GM12878 (cell line): Measurements from ENCODE around the gene NEGR1. TPM values are rescaled to one million over a fixed set of nuclear protein-coding genes. Genes with fewer than 3 reads are reported as not detected.

ENCODE experiments used
- ATAC-seq: fragments of 200-7000 bp; cut with Tn5 transposase; 3 replicates; pipeline ENCODE4 v1.9.1; 2020; ENCODE audit warnings: mild to moderate bottlenecking, moderate library complexity
- BruUV-seq: library from RNA; stranded (reverse); fragments of 400-500 nt; replicated peaks from 2 replicates; lab custom pipeline; 2021; lab: Mats Ljungman, UMichigan
- CTCF ChIA-PET: fragments of 300-600 bp; sonication (Branson Sonifier 250); formaldehyde crosslinking; extraction: SDS; loops from one replicate; lab custom pipeline; 2021; ENCODE audit warnings: inconsistent platforms; lab: Yijun Ruan, JAX
- POLR2A ChIA-PET: fragments of 350-600 bp; formaldehyde crosslinking; extraction: SDS; loops from one replicate; lab custom pipeline; 2021; ENCODE audit warnings: inconsistent platforms; lab: Charles Lee
- RAD21 ChIA-PET: fragments of 300-600 bp; sonication (Branson Sonifier 250); formaldehyde crosslinking; loops from one replicate; lab custom pipeline; 2023; ENCODE audit warnings: antibody characterized with exemption; ENCODE audit not compliant: unreplicated experiment; lab: Charles Lee
- SMC1A ChIA-PET: fragments of 300-600 bp; sonication (Branson Sonifier 250); formaldehyde crosslinking; loops from one replicate; lab custom pipeline; 2023; ENCODE audit not compliant: unreplicated experiment, uncharacterized antibody; lab: Charles Lee
- DNase-seq: peaks from one replicate; pipeline ENCODE4 v3.0.0-alpha.2; 2011; ENCODE audit warnings: low read depth, low spot score
- FAIRE-seq: peaks from 3 replicates; lab custom pipeline; 2011; peaks lifted over from hg19 to GRCh38; lab: Jason Lieb, UNC
- H2AFZ ChIP-seq: 2 replicates; pipeline ENCODE4 v1.6.0; 2011; ENCODE audit warnings: low read depth, low read length, control low read depth; ENCODE audit not compliant: control insufficient read depth
- H3K27ac ChIP-seq: 2 replicates; pipeline ENCODE4 v1.5.1; 2011; ENCODE audit warnings: control low read depth; ENCODE audit not compliant: control insufficient read depth, insufficient read depth
- H3K27me3 ChIP-seq, 2 experiments: replicated peaks in 1 of 2; 2 replicates each; pipeline versions ENCODE4 v1.6.0 to v1.6.1; 2011; ENCODE audit warnings: low read length in 1 of 2; ENCODE audit not compliant: control insufficient read depth in 2 of 2, insufficient read depth in 2 of 2
- H3K36me3 ChIP-seq, 2 experiments: 2 replicates each; pipeline ENCODE4 v1.5.1; 2011; ENCODE audit warnings: low read length in 1 of 2; ENCODE audit not compliant: control insufficient read depth in 2 of 2, insufficient read depth in 2 of 2
- H3K4me1 ChIP-seq: 2 replicates; pipeline ENCODE4 v1.6.1; 2011; ENCODE audit warnings: mild to moderate bottlenecking, low read length, moderate library complexity, mixed read lengths; ENCODE audit not compliant: control insufficient read depth, insufficient read depth
- H3K4me2 ChIP-seq: 2 replicates; pipeline ENCODE4 v1.6.0; 2011; ENCODE audit warnings: control low read depth; ENCODE audit not compliant: control insufficient read depth, insufficient read depth
- H3K4me3 ChIP-seq: fragments of 200-600 bp; sonication (generic); 2 replicates; pipeline ENCODE4 v1.5.1; 2016
- H3K79me2 ChIP-seq: 2 replicates; pipeline ENCODE4 v1.6.0; 2011; ENCODE audit warnings: low read length; ENCODE audit not compliant: control insufficient read depth, insufficient read depth
- H3K9ac ChIP-seq: 2 replicates; pipeline ENCODE4 v1.8.0; 2011; ENCODE audit warnings: low read length, control low read depth, mixed read lengths; ENCODE audit not compliant: control insufficient read depth, insufficient read depth
- H3K9me3 ChIP-seq: replicated peaks from 3 replicates; pipeline ENCODE4 v1.5.1; 2011; ENCODE audit warnings: mild to moderate bottlenecking, low read length; ENCODE audit not compliant: control insufficient read depth, insufficient read depth
- H4K20me1 ChIP-seq: 2 replicates; pipeline ENCODE4 v1.6.0; 2011; ENCODE audit not compliant: control insufficient read depth, insufficient read depth
- E4F1 ChIP-seq: fragments of 450-650 bp; IDR thresholded peaks from 2 replicates; pipeline ENCODE4 v1.6.1; 2018; ENCODE audit warnings: borderline replicate concordance, mild to moderate bottlenecking; ENCODE audit not compliant: partially characterized antibody
- HSF1 ChIP-seq: fragments of 150-350 bp; IDR thresholded peaks from 2 replicates; pipeline ENCODE4 v1.6.1; 2014; ENCODE audit warnings: mild to moderate bottlenecking, low read depth, low read length
- NKRF ChIP-seq: fragments of 450-650 bp; conservative IDR thresholded peaks from 2 replicates; pipeline ENCODE4 v1.6.1; 2017; ENCODE audit warnings: mild to moderate bottlenecking, moderate library complexity
- NR2C2 ChIP-seq: IDR thresholded peaks from 2 replicates; pipeline ENCODE4 v1.6.1; 2011; ENCODE audit warnings: borderline replicate concordance, low read depth; ENCODE audit not compliant: control insufficient read depth, insufficient read length
- RBBP5 ChIP-seq: fragments of 200-600 bp; sonication (generic); conservative IDR thresholded peaks from 2 replicates; pipeline ENCODE4 v1.6.1; 2016
- SMAD5 ChIP-seq: IDR thresholded peaks from 2 replicates; pipeline ENCODE4 v1.6.1; 2016; ENCODE audit warnings: antibody characterized with exemption, low read depth
- SP1 ChIP-seq: IDR thresholded peaks from one replicate; pipeline ENCODE4 v1.6.1; 2011; ENCODE audit warnings: low read depth, low read length
- USF1 ChIP-seq: IDR thresholded peaks from 2 replicates; pipeline ENCODE4 v1.6.1; 2011; ENCODE audit warnings: borderline replicate concordance, low read depth, mild to moderate bottlenecking, moderate library complexity, mixed read lengths, low read length; ENCODE audit not compliant: insufficient read depth; ENCODE audit errors: extremely low read length
- ZNF592 ChIP-seq: fragments of 450-650 bp; IDR thresholded peaks from 2 replicates; pipeline ENCODE4 v1.6.1; 2017; ENCODE audit warnings: mild to moderate bottlenecking, moderate library complexity
- WGBS: methylation state at CpG from one replicate; pipeline ENCODE4 v1.1.6; 2016; ENCODE audit warnings: low lambda C conversion rate; ENCODE audit not compliant: insufficient replicate concordance, insufficient coverage; ENCODE audit errors: missing lambda C conversion rate; 5-methylcytosine and 5-hydroxymethylcytosine counted together
- in situ Hi-C: fragments of 300-500 bp; cut with MboI; formaldehyde crosslinking; loops from 9 replicates; pipeline ENCODE4 v1.14.3; 2018; ENCODE audit warnings: mixed read lengths
- intact Hi-C: fragments of 100-400 bp; cut with micrococcal nuclease; formaldehyde crosslinking; loops from one replicate; pipeline ENCODE4 v1.14.2; 2022; ENCODE audit not compliant: unreplicated experiment
- polyA plus RNA-seq, 11 experiments: library from polyadenylated mRNA; depleted of rRNA in 4 of 11; unstranded in 6 of 11; stranded (reverse) in 5 of 11; fragments of >200 nt; fragmentation: Nextera tagmentation in 4 of 11; fragmentation: Illumina TruSeq in 1 of 11; extraction: Ambion mirVana in 4 of 11; extraction: Trizol in 1 of 11; gene quantifications; 1 replicate in 1 of 11; 2 replicates in 10 of 11; pipeline versions ENCODE4 v1.2.1 to v1.2.3, GENCODE V29; 2011 to 2016; ENCODE audit warnings: inconsistent platforms in 2 of 11, missing spikeins in 2 of 11, low read depth in 1 of 11
- total RNA-seq, 4 experiments: library from RNA; depleted of rRNA in 3 of 4; stranded (reverse); fragments of >200 nt in 3 of 4; fragmentation: Illumina TruSeq in 1 of 4; extraction: Trizol in 1 of 4; gene quantifications; 2 replicates each; pipeline versions ENCODE4 v1.2.1 to v1.2.3, GENCODE V29; 2013 to 2021

The NEGR1 gene
- total and polyA plus RNA-seq, 10 of the 15 experiments (the other 5 are each of a cell fraction or from before 2014, with no cell fraction given) = under 0.01 to 0.03 (median 0.01) TPM; not detected in 7

- Histone ChIP-seq H4K20me1 (no peaks in the 10 kb centered on the region), H3K79me2 (no peaks in the 10 kb centered on the region), H3K9ac (no peak overlapping the region), H3K4me3 (no peak overlapping the region), H3K27me3 (no peaks in the 10 kb centered on the region), H3K9me3 (no peaks in the 10 kb centered on the region), H3K4me2 (no peak overlapping the region), H3K36me3 (no peaks in the 10 kb centered on the region), H3K27ac (no peak overlapping the region), H3K4me1 (no peaks in the 10 kb centered on the region), H2AFZ (no peak overlapping the region)
- no peak for TF ChIP-seq RBBP5
- TF ChIP-seq SMAD5 = no peak
- TF ChIP-seq E4F1 = no peak
- TF ChIP-seq NR2C2 = no peak
- TF ChIP-seq SP1 = no peak
- TF ChIP-seq USF1 = no peak
- TF ChIP-seq ZNF592 = no peak
- no peak for TF ChIP-seq HSF1
- TF ChIP-seq NKRF = no peak
- DNase-seq = no peak
- CTCF ChIA-PET = no interaction called here
- SMC1A ChIA-PET = interaction anchor here (0.5 kb wide), 1 partner anchor 22 kb away, joined by 3 read pairs; no protein-coding TSS in a partner anchor
- no peak for FAIRE-seq
- in situ Hi-C loops = no loop called here
- POLR2A ChIA-PET = interaction anchor here (0.5 kb wide), 1 partner anchor 175 kb away, joined by 5 read pairs; no protein-coding TSS in a partner anchor
- BruUV-seq = no TSS peak
- intact Hi-C loops = no loop called here
- RAD21 ChIA-PET = no interaction called here
- ATAC-seq = no peak
- 33% methylated on average over 8 of the region's 8 CpGs for WGBS
These were observed 833.9 kb downstream of the NEGR1 start for GRCh38 chr1:71448444-71448843.
